Smooth muscle cell (in vitro differentiated cells): ENCODE results near the gene ADAMTS18. TPM values are rescaled to one million over a fixed set of nuclear protein-coding genes. Genes with fewer than 3 reads are reported as not detected.
"Not testable (repeated sequence)": the region's sequence is repeated elsewhere in the genome, so short reads cannot be mapped to it uniquely, and the experiment has no call there.

Experiments
- DNase-seq: peaks from one replicate; lab custom pipeline; 2025; ENCODE audit not compliant: unreplicated experiment; lab: John Stamatoyannopoulos, UW
- H2AFZ ChIP-seq: fragments of 200-600 bp; sonication (generic); 2 replicates; pipeline ENCODE4 v1.6.0; 2016; ENCODE audit warnings: antibody characterized with exemption, low read depth, mild to moderate bottlenecking
- H3F3A ChIP-seq: fragments of 200-600 bp; sonication (generic); 2 replicates; pipeline ENCODE4 v1.6.0; 2017; ENCODE audit warnings: antibody characterized with exemption, low read depth
- H3K27ac ChIP-seq: fragments of 200-600 bp; sonication (generic); 2 replicates; pipeline ENCODE4 v1.5.1; 2016; ENCODE audit warnings: low read depth, mild to moderate bottlenecking
- H3K27me3 ChIP-seq: fragments of 200-600 bp; sonication (generic); 2 replicates; pipeline ENCODE4 v1.6.1; 2016; ENCODE audit warnings: low read depth, mild to moderate bottlenecking
- H3K36me3 ChIP-seq: fragments of 200-600 bp; sonication (generic); 2 replicates; pipeline ENCODE4 v1.5.1; 2016; ENCODE audit warnings: low read depth
- H3K4me1 ChIP-seq: fragments of 200-600 bp; sonication (generic); 2 replicates; pipeline ENCODE4 v1.5.1; 2016; ENCODE audit warnings: low read depth
- H3K4me2 ChIP-seq: fragments of 200-600 bp; sonication (generic); 2 replicates; pipeline ENCODE4 v1.6.0; 2016; ENCODE audit warnings: mild to moderate bottlenecking
- H3K4me3 ChIP-seq: fragments of 200-600 bp; sonication (generic); 2 replicates; pipeline ENCODE4 v1.5.1; 2016; ENCODE audit warnings: mild to moderate bottlenecking
- H3K79me2 ChIP-seq: fragments of 200-600 bp; sonication (generic); 2 replicates; pipeline ENCODE4 v1.6.0; 2016; ENCODE audit warnings: low read depth, mild to moderate bottlenecking
- H3K9ac ChIP-seq: fragments of 200-600 bp; sonication (generic); 2 replicates; pipeline ENCODE4 v1.6.0; 2016; ENCODE audit warnings: low read depth
- H3K9me3 ChIP-seq: fragments of 200-600 bp; sonication (generic); replicated peaks from 2 replicates; pipeline ENCODE4 v1.5.1; 2016; ENCODE audit warnings: low read depth
- H4K20me1 ChIP-seq: fragments of 200-600 bp; sonication (generic); 2 replicates; pipeline ENCODE4 v1.6.0; 2016; ENCODE audit warnings: low read depth
- CTCF ChIP-seq: fragments of 200-600 bp; sonication (generic); IDR thresholded peaks from 2 replicates; pipeline ENCODE4 v1.5.1; 2017; ENCODE audit warnings: borderline replicate concordance, mild to moderate bottlenecking, antibody characterized with exemption; ENCODE audit not compliant: insufficient read depth, poor library complexity, severe bottlenecking
- WGBS: methylation state at CpG from one replicate; pipeline ENCODE4 v1.1.7; 2016; ENCODE audit warnings: low lambda C conversion rate; 5-methylcytosine and 5-hydroxymethylcytosine counted together
- polyA plus RNA-seq: library from polyadenylated mRNA; unstranded; fragments of >200 nt; fragmentation: Nextera tagmentation; extraction: Ambion mirVana; gene quantifications from 2 replicates; pipeline ENCODE4 v1.2.1, GENCODE V29; 2016
- total RNA-seq: library from RNA; depleted of rRNA; stranded (reverse); fragments of >200 nt; gene quantifications from 2 replicates; pipeline ENCODE4 v1.2.3, GENCODE V29; 2014

Gene ADAMTS18
- total and polyA plus RNA-seq, 2 experiments from 2014 or later, result 0.05 to 4.4 TPM

- no peaks in the 10 kb centered on the region for H4K20me1 ChIP-seq
- H3K36me3 ChIP-seq, result no peaks in the 10 kb centered on the region
- H3K4me1 ChIP-seq, result peaks cover 9% of the 10 kb centered on the region
- no peaks in the 10 kb centered on the region for H3K9me3 ChIP-seq
- no peaks in the 10 kb centered on the region for H3K27me3 ChIP-seq
- TF ChIP-seq CTCF, result no peak
- H3K9ac ChIP-seq, result no peak overlapping the region
- no peak overlapping the region for H2AFZ ChIP-seq
- no peak overlapping the region for H3K4me3 ChIP-seq
- WGBS, result 15% methylated on average over 3 of the region's 3 CpGs
- H3K4me2 ChIP-seq, result no peak overlapping the region
- peaks cover 16% of the 10 kb centered on the region for H3F3A ChIP-seq
- no peaks in the 10 kb centered on the region for H3K79me2 ChIP-seq
- H3K27ac ChIP-seq, result peak overlapping the region; percentile 86
- DNase-seq, result no peak
These were observed 146.6 kb downstream of the ADAMTS18 start for GRCh38 chr16:77288222-77288621.

GRCh38 chr16:77285676-77286075, 149.2 kb downstream of the ADAMTS18 start:
- Histone ChIP-seq H3K9me3 (no peaks in the 10 kb centered on the region), H3K9ac (no peak overlapping the region), H3K4me3 (no peak overlapping the region), H4K20me1 (no peaks in the 10 kb centered on the region), H3K79me2 (no peaks in the 10 kb centered on the region), H3F3A (peaks cover 16% of the 10 kb centered on the region), H2AFZ (no peak overlapping the region), H3K27ac (no peak overlapping the region), H3K36me3 (no peaks in the 10 kb centered on the region), H3K4me1 (peaks cover 9% of the 10 kb centered on the region), H3K4me2 (no peak overlapping the region), H3K27me3 (no peaks in the 10 kb centered on the region)
- no peak for DNase-seq
- no peak for TF ChIP-seq CTCF
- WGBS, result 95% methylated on average over 5 of the region's 5 CpGs

GRCh38 chr16:77282345-77282744, 152.5 kb downstream of the ADAMTS18 start:
- H3K4me1 ChIP-seq, result no peaks in the 10 kb centered on the region
- no peak overlapping the region for H2AFZ ChIP-seq
- DNase-seq, result no peak
- no peak overlapping the region for H3K27ac ChIP-seq
- no peaks in the 10 kb centered on the region for H3K79me2 ChIP-seq
- no peak overlapping the region for H3K4me2 ChIP-seq
- TF ChIP-seq CTCF, result no peak
- H3K36me3 ChIP-seq, result no peaks in the 10 kb centered on the region
- H3K4me3 ChIP-seq, result no peak overlapping the region
- 75% methylated on average over 2 of the region's 2 CpGs for WGBS
- no peaks in the 10 kb centered on the region for H3K27me3 ChIP-seq
- no peaks in the 10 kb centered on the region for H3K9me3 ChIP-seq
- no peaks in the 10 kb centered on the region for H4K20me1 ChIP-seq
- no peak overlapping the region for H3K9ac ChIP-seq
- H3F3A ChIP-seq, result no peaks in the 10 kb centered on the region

- not testable (repeated sequence) for H3K4me2 ChIP-seq, H3K4me1 ChIP-seq, H3F3A ChIP-seq, H3K27me3 ChIP-seq, H4K20me1 ChIP-seq, H3K9me3 ChIP-seq, H3K27ac ChIP-seq, DNase-seq, H2AFZ ChIP-seq, H3K79me2 ChIP-seq, H3K9ac ChIP-seq, H3K4me3 ChIP-seq, H3K36me3 ChIP-seq
- 68% methylated on average over 8 of the region's 8 CpGs for WGBS
These were observed 155.5 kb downstream of the ADAMTS18 start for GRCh38 chr16:77279316-77279715.
